Measurements from ENCODE around the gene HSPA9. TPM values are rescaled to one million over a fixed set of nuclear protein-coding genes. Genes with fewer than 3 reads are reported as not detected.

HSPA9 gene
- total and polyA plus RNA-seq, 10 of the 15 experiments (the other 5 are each of a cell fraction or from before 2014, with no cell fraction given): 145 to 455 (median 343) TPM

DNA sequence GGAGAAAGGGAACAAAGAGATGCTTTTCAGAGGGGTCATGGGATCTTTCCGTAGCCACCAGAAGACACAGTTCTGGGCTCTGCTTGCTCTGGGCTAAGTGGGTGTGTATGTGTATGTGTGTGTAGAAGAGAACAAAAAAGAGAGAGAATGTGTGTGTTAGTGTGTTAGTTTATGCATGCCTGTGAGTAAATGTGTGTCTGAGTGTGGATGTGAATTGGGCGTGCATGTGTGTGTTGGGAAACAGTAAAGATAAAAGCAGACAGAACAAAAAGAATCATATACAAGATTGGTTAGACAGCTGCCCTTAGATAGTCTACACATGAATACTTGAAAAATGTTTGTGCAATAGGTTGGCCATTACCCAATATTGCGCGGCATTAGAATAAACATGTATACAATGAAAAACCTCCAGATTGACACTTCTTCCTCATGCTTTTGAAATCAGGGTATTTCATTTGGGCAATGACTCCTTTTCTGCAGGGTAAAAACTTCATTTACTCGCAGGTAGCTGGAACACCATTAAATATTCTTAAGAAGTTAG lies 36.5 kb upstream of the HSPA9 start:
- POLR2A ChIA-PET: interaction anchor here (0.6 kb wide), 2 partner anchors 36 to 1141 kb away, joined by 4 to 5 read pairs; no protein-coding TSS in a partner anchor
- CTCF ChIA-PET: interaction anchor here (1.2 kb wide), 1 partner anchor 28 kb away, joined by 3 read pairs; no protein-coding TSS in a partner anchor
- ATAC-seq: no peak; the same call in 2 of the 3 replicates
- no peaks in the 10 kb centered on the region for H3K27me3 ChIP-seq (replicated peaks in 1 of 2; ENCODE audit: control insufficient read depth in 2 of 2, insufficient read depth in 2 of 2, low read length in 1 of 2)
- no peaks in the 10 kb centered on the region for H4K20me1 ChIP-seq (ENCODE audit: control insufficient read depth, insufficient read depth)
- RAD21 ChIA-PET (ENCODE audit: unreplicated experiment): no interaction called here
- no peak for TF ChIP-seq ZZZ3 (IDR thresholded peaks at IDR 0.05; ENCODE audit: control insufficient read depth, insufficient read length, low read depth)
- TF ChIP-seq CREB1 (IDR thresholded peaks at IDR 0.05; ENCODE audit: low read depth): no peak
- no peak for TF ChIP-seq LARP7 (IDR thresholded peaks at IDR 0.05)
- no peak for TF ChIP-seq RB1 (IDR thresholded peaks at IDR 0.05; ENCODE audit: borderline replicate concordance)
- TF ChIP-seq, protein P1, sequence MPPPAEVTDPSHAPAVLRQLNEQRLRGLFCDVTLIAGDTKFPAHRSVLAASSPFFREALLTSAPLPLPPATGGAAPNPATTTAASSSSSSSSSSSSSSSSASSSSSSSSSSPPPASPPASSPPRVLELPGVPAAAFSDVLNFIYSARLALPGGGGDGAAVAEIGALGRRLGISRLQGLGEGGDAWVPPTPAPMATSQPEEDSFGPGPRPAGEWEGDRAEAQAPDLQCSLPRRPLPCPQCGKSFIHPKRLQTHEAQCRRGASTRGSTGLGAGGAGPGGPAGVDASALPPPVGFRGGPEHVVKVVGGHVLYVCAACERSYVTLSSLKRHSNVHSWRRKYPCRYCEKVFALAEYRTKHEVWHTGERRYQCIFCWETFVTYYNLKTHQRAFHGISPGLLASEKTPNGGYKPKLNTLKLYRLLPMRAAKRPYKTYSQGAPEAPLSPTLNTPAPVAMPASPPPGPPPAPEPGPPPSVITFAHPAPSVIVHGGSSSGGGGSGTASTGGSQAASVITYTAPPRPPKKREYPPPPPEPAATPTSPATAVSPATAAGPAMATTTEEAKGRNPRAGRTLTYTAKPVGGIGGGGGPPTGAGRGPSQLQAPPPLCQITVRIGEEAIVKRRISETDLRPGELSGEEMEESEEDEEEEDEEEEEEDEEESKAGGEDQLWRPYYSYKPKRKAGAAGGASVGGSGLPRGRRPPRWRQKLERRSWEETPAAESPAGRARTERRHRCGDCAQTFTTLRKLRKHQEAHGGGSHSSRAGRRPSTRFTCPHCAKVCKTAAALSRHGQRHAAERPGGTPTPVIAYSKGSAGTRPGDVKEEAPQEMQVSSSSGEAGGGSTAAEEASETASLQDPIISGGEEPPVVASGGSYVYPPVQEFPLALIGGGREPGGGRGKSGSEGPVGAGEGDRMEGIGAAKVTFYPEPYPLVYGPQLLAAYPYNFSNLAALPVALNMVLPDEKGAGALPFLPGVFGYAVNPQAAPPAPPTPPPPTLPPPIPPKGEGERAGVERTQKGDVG (CRISPR knock-in tag; IDR thresholded peaks at IDR 0.05): no peak
- TF ChIP-seq, protein P2, sequence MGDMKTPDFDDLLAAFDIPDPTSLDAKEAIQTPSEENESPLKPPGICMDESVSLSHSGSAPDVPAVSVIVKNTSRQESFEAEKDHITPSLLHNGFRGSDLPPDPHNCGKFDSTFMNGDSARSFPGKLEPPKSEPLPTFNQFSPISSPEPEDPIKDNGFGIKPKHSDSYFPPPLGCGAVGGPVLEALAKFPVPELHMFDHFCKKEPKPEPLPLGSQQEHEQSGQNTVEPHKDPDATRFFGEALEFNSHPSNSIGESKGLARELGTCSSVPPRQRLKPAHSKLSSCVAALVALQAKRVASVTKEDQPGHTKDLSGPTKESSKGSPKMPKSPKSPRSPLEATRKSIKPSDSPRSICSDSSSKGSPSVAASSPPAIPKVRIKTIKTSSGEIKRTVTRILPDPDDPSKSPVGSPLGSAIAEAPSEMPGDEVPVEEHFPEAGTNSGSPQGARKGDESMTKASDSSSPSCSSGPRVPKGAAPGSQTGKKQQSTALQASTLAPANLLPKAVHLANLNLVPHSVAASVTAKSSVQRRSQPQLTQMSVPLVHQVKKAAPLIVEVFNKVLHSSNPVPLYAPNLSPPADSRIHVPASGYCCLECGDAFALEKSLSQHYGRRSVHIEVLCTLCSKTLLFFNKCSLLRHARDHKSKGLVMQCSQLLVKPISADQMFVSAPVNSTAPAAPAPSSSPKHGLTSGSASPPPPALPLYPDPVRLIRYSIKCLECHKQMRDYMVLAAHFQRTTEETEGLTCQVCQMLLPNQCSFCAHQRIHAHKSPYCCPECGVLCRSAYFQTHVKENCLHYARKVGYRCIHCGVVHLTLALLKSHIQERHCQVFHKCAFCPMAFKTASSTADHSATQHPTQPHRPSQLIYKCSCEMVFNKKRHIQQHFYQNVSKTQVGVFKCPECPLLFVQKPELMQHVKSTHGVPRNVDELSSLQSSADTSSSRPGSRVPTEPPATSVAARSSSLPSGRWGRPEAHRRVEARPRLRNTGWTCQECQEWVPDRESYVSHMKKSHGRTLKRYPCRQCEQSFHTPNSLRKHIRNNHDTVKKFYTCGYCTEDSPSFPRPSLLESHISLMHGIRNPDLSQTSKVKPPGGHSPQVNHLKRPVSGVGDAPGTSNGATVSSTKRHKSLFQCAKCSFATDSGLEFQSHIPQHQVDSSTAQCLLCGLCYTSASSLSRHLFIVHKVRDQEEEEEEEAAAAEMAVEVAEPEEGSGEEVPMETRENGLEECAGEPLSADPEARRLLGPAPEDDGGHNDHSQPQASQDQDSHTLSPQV (IDR thresholded peaks at IDR 0.05): no peak
- TF ChIP-seq IRF4 (IDR thresholded peaks at IDR 0.05; ENCODE audit: low read depth, low read length): no peak
- TF ChIP-seq HDAC2 (IDR thresholded peaks at IDR 0.05): no peak
- no peak for TF ChIP-seq NR2F1 (conservative IDR thresholded peaks at IDR 0.05)
- no peak for TF ChIP-seq MTA3 (IDR thresholded peaks at IDR 0.05; ENCODE audit: borderline replicate concordance, low read length)
- TF ChIP-seq ETV6 (conservative IDR thresholded peaks at IDR 0.05 in 1 of 2, IDR thresholded peaks at IDR 0.05 in 1 of 2; ENCODE audit: borderline replicate concordance in 1 of 2, low read depth in 1 of 2): no peak
- TF ChIP-seq, protein P3, sequence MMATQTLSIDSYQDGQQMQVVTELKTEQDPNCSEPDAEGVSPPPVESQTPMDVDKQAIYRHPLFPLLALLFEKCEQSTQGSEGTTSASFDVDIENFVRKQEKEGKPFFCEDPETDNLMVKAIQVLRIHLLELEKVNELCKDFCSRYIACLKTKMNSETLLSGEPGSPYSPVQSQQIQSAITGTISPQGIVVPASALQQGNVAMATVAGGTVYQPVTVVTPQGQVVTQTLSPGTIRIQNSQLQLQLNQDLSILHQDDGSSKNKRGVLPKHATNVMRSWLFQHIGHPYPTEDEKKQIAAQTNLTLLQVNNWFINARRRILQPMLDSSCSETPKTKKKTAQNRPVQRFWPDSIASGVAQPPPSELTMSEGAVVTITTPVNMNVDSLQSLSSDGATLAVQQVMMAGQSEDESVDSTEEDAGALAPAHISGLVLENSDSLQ (IDR thresholded peaks at IDR 0.05): no peak
- no peak for TF ChIP-seq SUPT20H (IDR thresholded peaks at IDR 0.05; ENCODE audit: borderline replicate concordance, control insufficient read depth, low read depth, low read length)
- no peak for TF ChIP-seq STAT3 (IDR thresholded peaks at IDR 0.05; ENCODE audit: low read depth, low read length)
- TF ChIP-seq SMARCA5 (IDR thresholded peaks at IDR 0.05): no peak
- SMC1A ChIA-PET (ENCODE audit: uncharacterized antibody, unreplicated experiment): interaction anchor here (0.8 kb wide), 1 partner anchor 193 kb away, joined by 3 read pairs; no protein-coding TSS in a partner anchor
- peak overlapping the region; percentile 26; the same call in 1 of the 2 replicates for H3K4me2 ChIP-seq (ENCODE audit: control insufficient read depth, insufficient read depth)
- WGBS (ENCODE audit: insufficient coverage, insufficient replicate concordance, low lambda C conversion rate, missing lambda C conversion rate): 80% methylated on average over 5 of the region's 5 CpGs
- in situ Hi-C loops (cut with MboI) (no loop called here), intact Hi-C loops (cut with micrococcal nuclease; ENCODE audit: unreplicated experiment) (no loop called here)
- no peak overlapping the region for H3K9ac ChIP-seq (ENCODE audit: control insufficient read depth, insufficient read depth, low read length)
- H3K36me3 ChIP-seq (ENCODE audit: control insufficient read depth in 2 of 2, insufficient read depth in 2 of 2, low read length in 1 of 2): no peaks in the 10 kb centered on the region
- H2AFZ ChIP-seq (ENCODE audit: control insufficient read depth, low read depth, low read length): peak overlapping the region; percentile 61
- peaks cover 6% of the 10 kb centered on the region; the same call in 1 of the 2 replicates for H3K4me1 ChIP-seq (ENCODE audit: control insufficient read depth, insufficient read depth, low read length)
- H3K27ac ChIP-seq (ENCODE audit: control insufficient read depth, insufficient read depth): no peak overlapping the region
- FAIRE-seq: no peak
- H3K9me3 ChIP-seq (replicated peaks; ENCODE audit: control insufficient read depth, insufficient read depth, low read length): no peaks in the 10 kb centered on the region
- BruUV-seq (replicated peaks): no TSS peak
- DNase-seq (ENCODE audit: low read depth, low spot score): no peak
- no peaks in the 10 kb centered on the region for H3K79me2 ChIP-seq (ENCODE audit: control insufficient read depth, insufficient read depth, low read length)
- H3K4me3 ChIP-seq: no peak overlapping the region
